GM20000 (cell line): ENCODE data around the gene ACLY.

Experiments used
- DNase-seq: peaks from one replicate; pipeline ENCODE4 v3.0.0; 2012; ENCODE audit warnings: low spot score
- TF ChIP-seq, protein P1 (sequence below): IDR thresholded peaks from 2 replicates; pipeline ENCODE4 v1.5.1; 2012; ENCODE audit warnings: mild to moderate bottlenecking, control low read depth; ENCODE audit errors: extremely low read depth, missing control alignments

The ACLY gene

DNA sequence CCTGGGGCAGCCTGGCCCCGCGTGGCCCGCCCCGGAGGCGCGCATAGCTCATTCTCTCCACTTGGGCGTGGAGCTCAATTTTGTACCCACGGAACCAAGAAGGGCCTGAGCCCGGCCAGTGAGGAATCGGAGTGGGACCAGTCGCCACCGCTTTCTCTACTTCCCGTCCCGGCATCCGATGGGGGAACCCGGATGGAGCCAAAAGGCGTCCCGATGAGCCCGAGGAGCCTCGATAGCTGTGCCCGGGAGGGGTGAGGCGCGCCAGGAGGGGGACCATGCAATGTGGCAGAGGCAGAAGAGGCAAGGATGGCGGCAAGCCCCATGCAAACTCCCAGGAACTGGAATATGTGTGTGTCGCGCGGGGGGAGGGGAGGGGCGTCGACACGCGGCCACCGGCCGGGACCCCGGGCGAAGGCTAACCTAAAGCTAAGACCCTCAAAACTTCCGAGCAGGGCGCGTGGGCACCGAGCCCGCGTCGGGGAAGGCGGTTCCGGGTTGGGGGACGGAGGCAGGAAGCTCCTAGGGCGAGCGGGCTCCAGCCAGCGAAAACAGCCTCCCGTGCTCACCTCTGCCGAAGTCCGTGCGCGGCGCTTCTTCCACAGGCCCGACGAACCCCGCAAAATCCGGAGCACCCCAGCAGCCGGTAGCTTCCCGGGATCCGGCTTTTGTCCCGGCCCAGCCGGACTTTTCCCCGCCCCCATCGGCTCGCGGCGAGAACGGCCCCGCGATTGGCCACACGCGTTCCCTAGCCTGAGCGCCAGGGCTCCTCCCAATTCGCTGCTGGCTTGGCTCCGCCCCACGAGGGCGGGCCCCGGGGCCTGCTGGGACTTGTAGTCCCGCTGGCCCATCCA, at the start of gene ACLY:
Gene ACLY, minus strand, starts transcription at position 638 of the 851 bp plus-strand sequence. CDS start 5,078 bp downstream, outside the sequence.
- peak; percentile 99 for DNase-seq
- TF ChIP-seq, protein P1, sequence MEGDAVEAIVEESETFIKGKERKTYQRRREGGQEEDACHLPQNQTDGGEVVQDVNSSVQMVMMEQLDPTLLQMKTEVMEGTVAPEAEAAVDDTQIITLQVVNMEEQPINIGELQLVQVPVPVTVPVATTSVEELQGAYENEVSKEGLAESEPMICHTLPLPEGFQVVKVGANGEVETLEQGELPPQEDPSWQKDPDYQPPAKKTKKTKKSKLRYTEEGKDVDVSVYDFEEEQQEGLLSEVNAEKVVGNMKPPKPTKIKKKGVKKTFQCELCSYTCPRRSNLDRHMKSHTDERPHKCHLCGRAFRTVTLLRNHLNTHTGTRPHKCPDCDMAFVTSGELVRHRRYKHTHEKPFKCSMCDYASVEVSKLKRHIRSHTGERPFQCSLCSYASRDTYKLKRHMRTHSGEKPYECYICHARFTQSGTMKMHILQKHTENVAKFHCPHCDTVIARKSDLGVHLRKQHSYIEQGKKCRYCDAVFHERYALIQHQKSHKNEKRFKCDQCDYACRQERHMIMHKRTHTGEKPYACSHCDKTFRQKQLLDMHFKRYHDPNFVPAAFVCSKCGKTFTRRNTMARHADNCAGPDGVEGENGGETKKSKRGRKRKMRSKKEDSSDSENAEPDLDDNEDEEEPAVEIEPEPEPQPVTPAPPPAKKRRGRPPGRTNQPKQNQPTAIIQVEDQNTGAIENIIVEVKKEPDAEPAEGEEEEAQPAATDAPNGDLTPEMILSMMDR = no peak

GRCh38 chr17:41967921-41968578, 49.3 kb upstream of the ACLY start:
- TF ChIP-seq, protein P1 = no peak
- DNase-seq = no peak

DNA sequence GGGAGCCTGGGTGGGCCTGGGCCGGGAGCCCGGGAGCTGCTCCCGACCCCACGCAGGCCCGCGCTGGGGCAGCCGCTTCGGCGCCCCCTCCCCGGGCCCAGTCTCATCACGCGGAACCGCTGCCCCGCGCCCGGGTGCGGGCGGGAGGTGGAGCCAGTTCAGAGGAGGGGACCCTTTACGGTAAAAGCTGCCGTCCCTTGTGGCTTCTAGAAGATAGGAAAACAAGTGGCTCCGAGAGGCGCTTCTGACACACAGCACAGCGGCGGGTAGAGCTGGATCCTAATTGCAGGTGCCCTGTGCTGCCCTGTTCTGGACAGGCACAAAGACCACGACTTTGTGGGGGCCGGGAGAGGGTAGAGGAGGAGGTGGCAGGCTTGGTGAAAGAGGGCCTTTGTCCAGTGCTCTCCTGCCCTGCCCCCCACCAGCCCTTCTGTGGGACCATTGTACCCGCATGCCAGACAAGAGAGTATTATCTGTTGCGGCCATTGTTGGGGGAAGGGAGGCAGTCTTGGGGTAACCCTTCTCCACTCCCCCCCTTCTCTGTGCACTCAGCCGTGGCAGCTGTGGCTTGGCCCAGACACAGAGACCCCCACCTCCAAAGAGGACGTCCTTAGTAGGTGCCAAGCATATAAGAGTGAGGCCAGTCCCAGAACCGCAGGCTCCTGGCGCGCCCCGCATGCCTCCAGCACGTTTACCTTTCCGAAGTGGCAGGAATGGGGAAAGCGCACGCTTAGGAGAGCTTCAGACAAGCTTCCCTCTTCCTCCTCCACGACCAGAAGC, 48.6 kb upstream of the ACLY start:
- TF ChIP-seq, protein P1 = no peak
- DNase-seq = no peak

DNA sequence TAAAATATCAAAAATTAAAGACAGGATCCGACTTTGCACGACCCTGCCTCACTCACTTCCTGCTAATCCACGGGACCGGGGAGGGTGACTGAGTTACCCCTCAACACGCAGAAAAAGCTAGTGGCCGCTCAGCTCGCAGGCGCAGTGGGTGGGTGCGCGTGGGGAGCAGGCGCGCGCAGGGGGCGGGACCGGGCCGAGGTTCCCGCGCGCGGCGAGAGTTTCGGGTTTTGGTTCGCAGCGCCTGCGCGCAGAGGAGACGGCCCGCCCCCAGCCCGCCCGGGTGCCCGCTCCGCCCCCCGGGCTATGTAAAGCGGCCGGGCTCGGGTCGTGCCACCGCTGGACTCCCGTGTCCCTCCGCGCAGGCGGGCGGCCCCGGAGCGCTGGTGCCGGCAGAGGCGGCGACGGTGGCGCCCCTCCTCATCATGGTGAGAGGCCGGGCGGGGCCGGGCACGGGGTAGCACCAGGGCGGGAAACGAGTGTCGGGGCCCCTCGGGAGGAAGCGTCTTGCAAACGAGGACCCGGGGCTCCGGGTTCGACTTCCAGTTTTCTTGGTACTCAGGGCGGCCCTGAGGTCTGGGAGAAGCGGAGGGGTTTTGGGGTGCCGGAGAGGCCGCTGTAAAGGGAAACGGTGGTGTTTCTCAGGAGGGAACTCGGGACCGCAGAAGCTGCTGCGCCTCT, 47.9 kb upstream of the ACLY start, which contains the start of gene CNP:
Gene CNP, plus strand, starts transcription at position 333 of the 678 bp plus-strand sequence. Its CDS starts 90 bp downstream, at position 423.
- TF ChIP-seq, protein P1 = no peak
- DNase-seq = peak; percentile 98

DNA sequence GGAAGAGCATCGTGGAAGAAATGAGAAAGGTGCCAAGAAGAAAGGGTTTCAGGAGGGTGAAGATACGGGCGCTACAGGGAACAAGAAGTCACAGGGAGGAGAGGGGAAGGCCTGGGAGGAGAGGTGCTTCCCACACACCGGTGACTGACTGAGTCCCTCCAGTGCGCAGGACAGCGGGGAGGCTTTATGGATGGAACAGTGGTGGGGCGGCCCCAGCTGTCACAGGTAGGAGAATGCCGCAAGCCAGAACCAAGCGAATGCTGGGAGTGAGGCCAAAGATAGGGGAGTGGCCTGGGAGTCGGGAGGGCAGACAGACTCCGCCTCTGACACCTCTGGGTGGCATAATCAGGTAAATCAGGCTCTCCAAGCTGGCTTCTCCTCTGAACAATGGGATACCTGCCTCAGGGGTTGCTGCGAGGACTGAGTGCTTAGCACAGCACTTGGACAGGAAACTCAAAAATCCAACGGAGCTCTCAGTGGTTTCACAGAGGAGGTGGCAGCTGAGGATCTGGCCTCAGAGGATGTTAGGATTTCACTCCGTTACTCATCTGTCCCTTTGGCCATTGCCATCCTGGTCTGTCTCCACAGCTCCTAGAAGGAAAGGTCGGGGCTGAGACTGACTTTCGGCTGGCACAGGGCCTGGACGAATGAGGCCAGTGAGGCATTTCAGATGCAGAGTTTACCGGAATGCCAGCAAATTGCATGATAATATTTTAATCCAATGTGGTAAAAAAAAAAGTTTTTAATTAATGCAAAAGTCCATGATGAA, 47.1 kb upstream of the ACLY start:
- peak; percentile 79 for DNase-seq
- TF ChIP-seq, protein P1 = no peak

- DNase-seq = peak; percentile 83
- TF ChIP-seq, protein P1 = peak; percentile 87
Measured at GRCh38 chr17:41962768-41963434, 44.1 kb upstream of the ACLY start.
